GM20000 (cell line): Measurements from ENCODE around the gene PRKCB.

Experiments
- DNase-seq: peaks from one replicate; pipeline ENCODE4 v3.0.0; 2012; ENCODE audit warnings: low spot score
- TF ChIP-seq, protein P1 (sequence below): IDR thresholded peaks from 2 replicates; pipeline ENCODE4 v1.5.1; 2012; ENCODE audit warnings: mild to moderate bottlenecking, control low read depth; ENCODE audit errors: extremely low read depth, missing control alignments

The PRKCB gene

DNA sequence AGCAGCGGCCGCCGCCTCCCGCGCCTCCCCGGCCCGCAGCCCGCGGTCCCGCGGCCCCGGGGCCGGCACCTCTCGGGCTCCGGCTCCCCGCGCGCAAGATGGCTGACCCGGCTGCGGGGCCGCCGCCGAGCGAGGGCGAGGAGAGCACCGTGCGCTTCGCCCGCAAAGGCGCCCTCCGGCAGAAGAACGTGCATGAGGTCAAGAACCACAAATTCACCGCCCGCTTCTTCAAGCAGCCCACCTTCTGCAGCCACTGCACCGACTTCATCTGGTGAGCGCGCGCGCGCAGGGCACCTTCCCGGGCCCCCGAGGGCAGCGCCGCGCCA, 258 bp downstream of the PRKCB start:
- TF ChIP-seq, protein P1, sequence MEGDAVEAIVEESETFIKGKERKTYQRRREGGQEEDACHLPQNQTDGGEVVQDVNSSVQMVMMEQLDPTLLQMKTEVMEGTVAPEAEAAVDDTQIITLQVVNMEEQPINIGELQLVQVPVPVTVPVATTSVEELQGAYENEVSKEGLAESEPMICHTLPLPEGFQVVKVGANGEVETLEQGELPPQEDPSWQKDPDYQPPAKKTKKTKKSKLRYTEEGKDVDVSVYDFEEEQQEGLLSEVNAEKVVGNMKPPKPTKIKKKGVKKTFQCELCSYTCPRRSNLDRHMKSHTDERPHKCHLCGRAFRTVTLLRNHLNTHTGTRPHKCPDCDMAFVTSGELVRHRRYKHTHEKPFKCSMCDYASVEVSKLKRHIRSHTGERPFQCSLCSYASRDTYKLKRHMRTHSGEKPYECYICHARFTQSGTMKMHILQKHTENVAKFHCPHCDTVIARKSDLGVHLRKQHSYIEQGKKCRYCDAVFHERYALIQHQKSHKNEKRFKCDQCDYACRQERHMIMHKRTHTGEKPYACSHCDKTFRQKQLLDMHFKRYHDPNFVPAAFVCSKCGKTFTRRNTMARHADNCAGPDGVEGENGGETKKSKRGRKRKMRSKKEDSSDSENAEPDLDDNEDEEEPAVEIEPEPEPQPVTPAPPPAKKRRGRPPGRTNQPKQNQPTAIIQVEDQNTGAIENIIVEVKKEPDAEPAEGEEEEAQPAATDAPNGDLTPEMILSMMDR = no peak
- DNase-seq = no peak

DNA sequence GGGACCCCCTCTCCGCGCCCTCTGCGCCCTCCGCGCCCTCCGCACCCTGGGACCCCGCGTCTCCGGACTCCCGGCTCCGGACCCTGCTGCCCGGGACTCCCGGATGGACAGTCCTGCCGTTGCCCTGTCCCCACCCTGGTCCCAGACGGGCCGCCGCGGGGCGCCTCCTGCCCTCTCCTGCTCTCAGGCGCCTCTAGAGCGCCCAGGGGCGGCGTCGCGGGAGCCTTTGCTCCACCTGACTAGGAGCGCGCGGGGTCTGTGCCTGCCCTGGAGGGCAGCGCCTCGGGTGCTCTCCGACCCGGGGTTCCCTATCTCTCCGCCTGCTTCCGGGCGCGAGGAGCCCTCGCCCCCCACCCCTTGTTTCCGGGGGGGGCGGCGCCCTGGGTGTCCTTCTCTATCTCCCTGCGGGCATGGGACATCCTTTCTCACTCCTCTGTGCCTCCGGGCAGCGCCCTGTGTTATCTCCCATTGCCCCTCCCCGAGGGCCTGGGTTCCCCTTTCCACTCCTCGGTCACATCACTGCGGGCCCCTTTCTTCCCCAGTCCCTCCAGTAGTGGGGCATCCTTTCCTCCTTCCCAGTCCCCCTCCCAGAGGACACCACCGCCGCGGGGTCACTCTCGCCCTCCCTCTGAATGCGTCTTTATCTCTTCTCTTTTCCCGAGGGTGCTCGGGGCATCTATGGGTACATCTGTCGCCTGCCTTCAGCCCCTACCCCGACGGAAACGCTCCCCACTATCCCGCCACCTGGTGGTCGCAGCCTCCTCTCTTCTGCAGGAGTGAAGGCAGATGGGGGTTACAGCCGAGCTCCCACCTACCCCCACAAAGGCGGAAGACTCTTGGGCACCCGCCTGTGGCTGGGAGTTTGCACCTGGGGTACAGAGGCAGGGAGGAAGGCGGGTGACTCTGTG, 875 bp downstream of the PRKCB start:
- TF ChIP-seq, protein P1 = peak; percentile 24
- DNase-seq = peak; percentile 73

DNA sequence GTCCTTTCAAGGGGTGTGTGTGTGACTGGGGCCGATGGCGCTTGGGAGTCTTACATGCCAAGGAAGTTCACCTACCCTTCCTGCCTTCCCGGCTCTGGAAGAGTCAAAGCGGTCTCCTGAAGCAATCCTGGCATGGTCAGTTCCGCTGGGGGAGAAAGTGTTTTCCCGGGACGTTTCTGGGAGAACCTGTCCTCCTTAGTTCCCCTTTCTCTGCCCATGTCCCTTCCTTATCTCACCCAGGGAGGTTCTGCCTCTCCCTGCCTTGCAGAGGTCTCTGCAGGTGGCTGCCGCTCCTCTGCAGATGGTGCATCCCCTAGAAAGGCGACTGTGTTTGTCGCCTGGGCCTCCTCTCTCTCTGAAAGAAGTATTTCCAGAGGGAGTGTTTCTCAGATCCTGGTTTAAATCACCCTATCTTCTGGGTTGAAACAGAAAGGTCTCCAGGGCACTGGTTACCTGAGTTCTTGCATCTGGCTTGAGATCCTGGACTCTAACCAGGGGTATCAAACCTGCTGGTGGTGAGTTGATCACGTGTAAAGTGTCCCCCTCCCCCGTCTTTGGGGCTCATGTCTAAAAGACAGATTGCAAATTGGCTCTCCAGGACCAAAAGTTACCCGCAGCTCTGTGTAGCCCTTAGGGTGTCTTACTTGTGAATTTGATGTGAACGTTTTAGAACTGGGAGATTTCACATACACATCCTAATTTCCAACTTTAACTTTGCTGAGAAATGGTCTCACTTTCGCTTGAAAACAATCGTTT, 1.9 kb downstream of the PRKCB start:
- TF ChIP-seq, protein P1 = no peak
- peak; percentile 51 for DNase-seq

DNA sequence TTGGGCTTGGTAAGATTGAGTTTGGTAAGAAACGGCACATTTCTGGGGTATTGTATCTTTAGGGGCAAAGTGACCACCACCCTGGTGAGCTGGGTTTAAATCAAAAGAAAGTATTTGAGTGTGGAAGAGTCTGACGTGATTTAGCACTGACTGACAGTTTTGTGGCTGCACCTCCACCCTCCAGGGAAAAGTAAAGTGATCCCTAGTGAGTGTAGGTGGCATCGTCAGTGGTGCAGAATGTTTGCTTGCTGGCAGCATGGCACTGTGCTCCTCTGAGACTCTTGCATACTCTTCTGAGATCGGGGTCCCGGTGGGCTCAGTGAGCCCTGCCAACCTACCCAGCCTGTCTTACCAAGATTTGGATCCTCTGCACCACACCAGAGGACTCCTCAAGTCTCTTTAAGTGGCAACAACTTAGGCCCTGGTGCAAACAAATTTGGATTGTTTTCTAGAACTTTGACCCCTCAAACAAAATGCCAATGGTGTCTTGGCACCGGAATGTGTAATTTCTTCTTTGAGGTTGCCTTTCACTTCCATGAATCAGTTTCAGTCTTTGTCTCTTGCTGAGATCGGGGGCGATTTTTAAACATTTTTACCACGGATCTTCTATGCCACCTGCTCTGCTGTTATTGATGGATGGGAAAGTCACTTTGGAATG, 2.8 kb downstream of the PRKCB start:
- TF ChIP-seq, protein P1 = no peak
- DNase-seq = no peak

DNA sequence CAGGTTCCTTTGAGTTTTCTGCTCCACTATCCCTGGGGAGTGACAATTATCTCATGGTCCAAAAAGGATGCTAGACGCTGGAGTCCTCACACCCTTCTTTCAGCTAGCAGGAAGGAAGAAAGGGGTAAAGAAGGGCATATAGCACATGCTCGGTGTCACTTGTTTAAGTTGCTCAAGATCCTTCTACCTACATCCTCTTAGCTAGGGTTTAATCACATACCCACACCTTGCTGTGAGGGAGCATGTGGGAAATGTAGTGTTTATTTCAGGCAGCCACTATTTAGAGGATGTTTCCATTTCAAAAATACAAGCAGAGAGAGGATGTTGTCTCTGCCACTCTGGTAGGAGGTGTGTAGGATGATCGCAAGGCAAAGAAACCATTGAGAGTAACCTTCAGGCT, 4.5 kb downstream of the PRKCB start:
- TF ChIP-seq, protein P1 = no peak
- DNase-seq = peak; percentile 31

DNA sequence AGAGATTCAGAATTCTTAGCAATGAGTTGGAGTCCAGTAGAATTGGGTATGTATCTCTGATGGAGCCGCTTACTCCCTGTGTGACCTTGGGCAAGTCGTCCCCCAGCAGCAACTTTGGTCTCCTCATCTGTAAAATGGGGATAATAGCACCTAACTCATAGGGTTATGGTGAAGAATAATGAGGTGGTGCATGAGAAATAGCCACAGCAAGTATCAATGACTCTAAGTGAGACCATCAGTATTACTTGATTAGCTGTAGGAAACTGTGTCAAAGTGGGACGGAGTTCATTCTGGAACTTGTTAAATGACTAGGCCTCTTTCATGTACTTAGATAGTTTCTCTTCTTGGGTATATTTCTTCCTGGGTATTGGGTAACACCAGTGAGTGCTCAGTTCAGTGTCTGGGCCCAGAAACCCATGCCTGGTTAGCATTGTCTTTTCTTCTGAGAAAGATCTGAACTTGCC, 6.4 kb downstream of the PRKCB start:
- TF ChIP-seq, protein P1 = no peak
- peak; percentile 73 for DNase-seq
